ENCODE results near the gene TSHZ2.

DNA sequence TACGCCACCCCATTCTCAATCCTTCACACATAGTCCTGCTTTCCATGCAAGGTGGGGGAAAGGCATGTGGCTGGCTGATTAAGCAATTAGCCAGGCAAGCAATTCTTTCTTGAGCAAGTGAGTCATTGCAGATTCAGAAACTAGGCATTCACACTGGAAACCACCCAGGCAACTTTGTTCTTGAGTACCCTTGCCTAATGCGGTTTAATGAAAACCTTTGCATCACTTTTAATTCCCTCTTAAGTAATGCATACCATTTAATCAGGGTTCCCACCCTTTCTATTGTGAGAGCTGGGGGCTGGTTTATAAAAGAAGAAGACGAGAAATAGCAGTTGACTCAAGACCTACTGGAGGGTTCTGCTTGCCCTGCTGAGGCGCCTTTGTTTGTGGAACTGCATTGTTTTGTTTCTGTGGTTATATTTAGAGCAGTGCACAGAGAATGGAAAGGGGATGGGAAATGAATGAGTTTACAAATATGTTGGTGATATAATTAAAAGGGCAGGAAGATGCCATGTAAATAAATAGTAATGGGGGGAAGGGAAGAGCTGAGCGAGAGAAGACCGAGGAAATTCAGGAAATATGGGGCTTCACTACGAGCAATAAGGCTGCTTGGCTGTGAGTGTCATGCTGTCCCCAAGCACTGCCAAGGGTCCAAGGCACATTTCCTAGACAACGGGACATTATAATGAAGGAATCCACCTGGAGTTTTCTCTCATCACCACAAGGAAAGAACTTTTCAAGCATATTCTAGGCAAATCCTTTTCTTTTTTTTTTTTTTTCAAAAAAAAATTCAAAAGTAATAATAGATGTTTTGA, 48.8 kb upstream of the TSHZ2 start:
- TF ChIP-seq, protein P1, sequence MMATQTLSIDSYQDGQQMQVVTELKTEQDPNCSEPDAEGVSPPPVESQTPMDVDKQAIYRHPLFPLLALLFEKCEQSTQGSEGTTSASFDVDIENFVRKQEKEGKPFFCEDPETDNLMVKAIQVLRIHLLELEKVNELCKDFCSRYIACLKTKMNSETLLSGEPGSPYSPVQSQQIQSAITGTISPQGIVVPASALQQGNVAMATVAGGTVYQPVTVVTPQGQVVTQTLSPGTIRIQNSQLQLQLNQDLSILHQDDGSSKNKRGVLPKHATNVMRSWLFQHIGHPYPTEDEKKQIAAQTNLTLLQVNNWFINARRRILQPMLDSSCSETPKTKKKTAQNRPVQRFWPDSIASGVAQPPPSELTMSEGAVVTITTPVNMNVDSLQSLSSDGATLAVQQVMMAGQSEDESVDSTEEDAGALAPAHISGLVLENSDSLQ (IDR thresholded peaks at IDR 0.05), result no peak
- TF ChIP-seq ZNF384 (IDR thresholded peaks at IDR 0.05) (no peak), FOXM1 (IDR thresholded peaks at IDR 0.05; ENCODE audit: borderline replicate concordance) (no peak), SP1 (IDR thresholded peaks at IDR 0.05) (no peak), TARDBP (IDR thresholded peaks at IDR 0.05) (no peak), ARNT (IDR thresholded peaks at IDR 0.05) (no peak)

Measured in HEK293T (cell line).